Type B pancreatic cell (in vitro differentiated cells): Measurements from ENCODE around the gene PARS2. TPM values are rescaled to one million over a fixed set of nuclear protein-coding genes. Genes with fewer than 3 reads are reported as not detected.

Experiments used
- DNase-seq: peaks from one replicate; pipeline ENCODE4 v3.0.0; 2021; ENCODE audit warnings: mixed read lengths; ENCODE audit not compliant: unreplicated experiment; ENCODE audit errors: extremely low spot score
- H3K27ac Mint-ChIP-seq: 2 replicates; pipeline ENCODE4 v1.8.0; 2021; ENCODE audit warnings: mild to moderate bottlenecking, mixed read lengths
- H3K27me3 Mint-ChIP-seq: 2 replicates; pipeline ENCODE4 v1.8.0; 2021; ENCODE audit warnings: mixed read lengths
- H3K36me3 Mint-ChIP-seq: 2 replicates; pipeline ENCODE4 v1.8.0; 2021; ENCODE audit warnings: mixed read lengths
- H3K4me1 Mint-ChIP-seq: one replicate; pipeline ENCODE4 v1.8.0; 2021; ENCODE audit warnings: mixed read lengths; ENCODE audit not compliant: unreplicated experiment
- H3K4me3 Mint-ChIP-seq: 2 replicates; pipeline ENCODE4 v1.8.0; 2021; ENCODE audit warnings: mild to moderate bottlenecking, mixed read lengths
- H3K9me3 Mint-ChIP-seq: 2 replicates; pipeline ENCODE4 v1.8.0; 2021; ENCODE audit warnings: mixed read lengths
- CTCF ChIP-seq: fragments of 200-600 bp; sonication (generic); conservative IDR thresholded peaks from 2 replicates; pipeline ENCODE4 v1.5.0; 2021; ENCODE audit warnings: antibody characterized with exemption, mild to moderate bottlenecking
- total RNA-seq: library from RNA; stranded (reverse); gene quantifications from 2 replicates; pipeline ENCODE4 v1.2.1, GENCODE V29; 2021; ENCODE audit warnings: low replicate concordance

Gene PARS2
- total RNA-seq, 1 donor from 2014 or later = 9.5 TPM

DNA sequence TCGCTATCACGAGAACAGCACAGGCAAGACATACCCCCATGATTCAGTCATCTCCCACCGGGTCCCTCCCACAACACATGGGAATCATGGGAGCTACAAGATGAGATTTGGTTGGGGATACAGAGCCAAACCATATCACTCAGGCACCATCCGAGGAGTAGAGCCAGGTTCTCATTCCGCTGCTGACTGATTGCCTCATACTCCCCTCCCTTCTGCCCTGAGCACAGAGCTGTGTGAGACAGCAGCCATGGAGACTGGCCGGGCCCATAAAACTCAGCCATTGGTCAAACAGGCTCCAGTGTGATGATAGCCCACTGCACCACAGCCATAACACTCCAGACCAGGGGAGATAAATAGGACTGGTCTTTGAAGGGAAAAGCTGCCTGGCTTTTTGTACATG, 26.1 kb downstream of the PARS2 start:
- Mint-ChIP-seq H3K27me3 (no peaks in the 10 kb centered on the region), H3K36me3 (peaks cover 24% of the 10 kb centered on the region), H3K27ac (no peak overlapping the region), H3K4me3 (no peak overlapping the region), H3K4me1 (no peaks in the 10 kb centered on the region), H3K9me3 (no peaks in the 10 kb centered on the region)
- DNase-seq = no peak
- no peak for TF ChIP-seq CTCF

- H3K4me3 Mint-ChIP-seq = no peak overlapping the region
- DNase-seq = no peak
- no peak overlapping the region for H3K27ac Mint-ChIP-seq
- no peaks in the 10 kb centered on the region for H3K27me3 Mint-ChIP-seq
- H3K36me3 Mint-ChIP-seq = peaks cover 22% of the 10 kb centered on the region
- no peak for TF ChIP-seq CTCF
- H3K4me1 Mint-ChIP-seq = no peaks in the 10 kb centered on the region
- no peaks in the 10 kb centered on the region for H3K9me3 Mint-ChIP-seq
Measured at GRCh38 chr1:54736685-54737084, 27.6 kb downstream of the PARS2 start.

GRCh38 chr1:54728027-54728426, 36.3 kb downstream of the PARS2 start:
- DNase-seq = no peak
- Mint-ChIP-seq H3K9me3 (peaks cover 14% of the 10 kb centered on the region), H3K4me3 (no peak overlapping the region), H3K36me3 (peaks cover 47% of the 10 kb centered on the region), H3K27me3 (no peaks in the 10 kb centered on the region), H3K4me1 (no peaks in the 10 kb centered on the region), H3K27ac (no peak overlapping the region)
- no peak for TF ChIP-seq CTCF

DNA sequence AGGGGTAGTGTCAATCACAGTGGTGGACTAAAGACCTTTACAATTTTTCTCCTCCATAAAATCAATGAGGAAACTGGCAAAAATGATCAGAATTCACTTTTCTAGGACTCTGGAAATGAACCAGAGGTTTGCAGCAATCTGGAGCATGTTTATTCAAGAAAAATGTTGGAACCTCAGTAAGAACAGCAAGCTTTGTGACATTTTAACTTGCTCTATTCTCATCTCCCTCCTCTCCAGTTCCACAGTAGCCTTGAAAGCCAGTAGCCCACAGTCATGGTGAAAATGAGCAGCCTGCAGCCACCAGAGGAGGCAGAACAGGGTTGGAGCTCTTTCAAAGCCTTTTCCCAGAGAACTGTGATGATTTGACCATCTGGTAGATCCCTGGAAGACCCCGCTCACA, 39.6 kb downstream of the PARS2 start:
- Mint-ChIP-seq H3K4me1 (no peaks in the 10 kb centered on the region), H3K9me3 (peaks cover 14% of the 10 kb centered on the region), H3K4me3 (no peak overlapping the region), H3K27me3 (no peaks in the 10 kb centered on the region), H3K36me3 (peaks cover 54% of the 10 kb centered on the region), H3K27ac (no peak overlapping the region)
- TF ChIP-seq CTCF = no peak
- DNase-seq = no peak

DNA sequence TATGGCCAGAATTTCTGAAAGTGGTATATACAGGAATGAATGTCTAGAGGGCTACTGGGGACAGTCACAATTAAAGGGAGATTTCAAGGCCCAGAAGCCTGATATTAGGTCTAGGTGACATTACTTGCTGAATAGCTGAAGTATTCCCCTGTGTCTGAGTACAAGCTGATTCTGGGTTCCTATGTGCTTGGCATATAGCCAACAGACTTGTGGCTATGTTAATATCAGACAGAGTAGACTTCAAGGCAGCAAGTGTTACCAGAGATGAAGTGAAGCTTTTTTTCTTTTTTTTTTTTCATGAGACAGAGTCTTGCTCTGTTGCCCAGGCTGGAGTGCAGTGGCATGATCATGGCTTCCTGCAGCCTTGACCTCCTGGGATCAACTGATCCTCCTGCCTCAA, 40.3 kb downstream of the PARS2 start:
- Mint-ChIP-seq H3K9me3 (peaks cover 14% of the 10 kb centered on the region), H3K36me3 (peaks cover 50% of the 10 kb centered on the region), H3K4me1 (no peaks in the 10 kb centered on the region), H3K27me3 (no peaks in the 10 kb centered on the region), H3K27ac (no peak overlapping the region), H3K4me3 (no peak overlapping the region)
- no peak for DNase-seq
- TF ChIP-seq CTCF = no peak

DNA sequence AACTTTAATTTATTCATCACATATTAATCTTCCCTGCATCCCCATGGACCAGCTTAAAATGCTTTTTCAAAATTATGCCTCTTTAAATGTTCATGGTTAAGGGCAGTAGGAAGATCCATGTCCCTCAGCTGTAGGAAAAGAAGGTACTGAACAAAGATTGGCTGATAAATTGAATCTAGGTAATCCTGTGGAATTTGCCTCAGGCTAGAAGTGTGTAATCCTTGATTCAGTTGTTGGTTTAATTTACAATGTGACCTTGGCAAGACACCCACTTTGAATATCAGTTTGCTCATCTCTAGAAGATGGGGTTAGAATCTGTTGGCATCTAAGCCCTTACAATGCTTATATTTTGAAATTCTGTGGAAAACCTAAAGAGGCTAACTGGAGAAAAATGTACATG, 42.6 kb downstream of the PARS2 start:
- peaks cover 2% of the 10 kb centered on the region for H3K4me1 Mint-ChIP-seq
- no peak overlapping the region for H3K4me3 Mint-ChIP-seq
- no peak overlapping the region for H3K27ac Mint-ChIP-seq

More for the DNA sequence above, 42.6 kb downstream of the PARS2 start:
- no peak for DNase-seq
- Mint-ChIP-seq H3K27me3 (no peaks in the 10 kb centered on the region), H3K9me3 (peaks cover 14% of the 10 kb centered on the region), H3K36me3 (peaks cover 52% of the 10 kb centered on the region)
- no peak for TF ChIP-seq CTCF
